Activated CD4-positive, CD25-positive, alpha-beta regulatory T cell treated with anti-CD3 and anti-CD28 coated beads, Interleukin-2, amount 50 U/mL, for 72 hours (primary cell): ENCODE data around the gene CWC15.
"Not testable (repeated sequence)": the region's sequence is repeated elsewhere in the genome, so short reads cannot be mapped to it uniquely, and the experiment has no call there.

Source experiments
- DNase-seq: peaks from one replicate; pipeline ENCODE4 v3.0.0; 2021

The CWC15 gene

GRCh38 chr11:94973099-94973968, at the start of gene CWC15, which contains the start of gene KDM4D:
TSS of gene CWC15 (minus strand) at chr11:94973556. CDS start at chr11:94972185, 1,371 bp downstream.
TSS of gene KDM4D (plus strand) at chr11:94973709. CDS start at chr11:94997373, 23,664 bp downstream.
- peak; percentile 91 for DNase-seq

DNA sequence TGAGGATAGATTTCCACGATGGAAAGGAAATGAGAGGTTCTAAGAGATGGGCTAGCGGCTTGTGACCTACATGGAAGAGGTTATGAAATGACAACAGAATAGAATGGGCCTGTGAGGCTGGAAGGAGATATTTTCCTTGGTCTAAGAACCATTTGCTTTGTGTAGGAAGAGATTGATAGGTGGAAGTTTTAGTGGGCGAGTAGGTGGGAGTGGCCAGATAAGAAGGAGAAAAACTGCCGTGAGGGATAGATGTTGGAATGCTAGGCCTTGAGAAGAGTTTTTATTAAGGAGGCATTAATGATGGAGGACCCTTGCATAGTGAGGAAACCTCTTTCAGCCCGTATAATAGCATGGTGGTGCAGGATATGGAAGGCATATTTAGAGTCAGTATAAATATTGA, 48.1 kb upstream of the CWC15 start:
- not testable (repeated sequence) for DNase-seq

DNA sequence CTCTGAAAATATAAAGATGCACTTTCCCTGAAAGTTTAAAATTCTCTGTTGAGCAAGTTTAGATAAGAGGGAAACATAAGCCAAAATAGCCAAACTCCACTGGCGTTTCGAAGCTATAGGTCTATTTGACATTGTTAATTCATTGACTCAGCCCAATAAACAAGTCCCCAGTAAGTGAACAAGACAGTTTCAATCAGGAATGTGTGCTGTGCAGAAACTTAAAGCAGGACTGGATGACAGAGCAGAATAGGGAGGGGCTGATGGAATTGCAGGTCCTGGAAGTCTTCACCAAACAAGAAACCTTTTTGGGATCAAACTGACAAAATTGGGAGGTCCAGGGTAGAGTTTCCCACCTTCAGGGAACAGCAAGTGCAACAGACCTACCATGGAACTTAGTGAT, 42.8 kb upstream of the CWC15 start:
- DNase-seq, result no peak

DNA sequence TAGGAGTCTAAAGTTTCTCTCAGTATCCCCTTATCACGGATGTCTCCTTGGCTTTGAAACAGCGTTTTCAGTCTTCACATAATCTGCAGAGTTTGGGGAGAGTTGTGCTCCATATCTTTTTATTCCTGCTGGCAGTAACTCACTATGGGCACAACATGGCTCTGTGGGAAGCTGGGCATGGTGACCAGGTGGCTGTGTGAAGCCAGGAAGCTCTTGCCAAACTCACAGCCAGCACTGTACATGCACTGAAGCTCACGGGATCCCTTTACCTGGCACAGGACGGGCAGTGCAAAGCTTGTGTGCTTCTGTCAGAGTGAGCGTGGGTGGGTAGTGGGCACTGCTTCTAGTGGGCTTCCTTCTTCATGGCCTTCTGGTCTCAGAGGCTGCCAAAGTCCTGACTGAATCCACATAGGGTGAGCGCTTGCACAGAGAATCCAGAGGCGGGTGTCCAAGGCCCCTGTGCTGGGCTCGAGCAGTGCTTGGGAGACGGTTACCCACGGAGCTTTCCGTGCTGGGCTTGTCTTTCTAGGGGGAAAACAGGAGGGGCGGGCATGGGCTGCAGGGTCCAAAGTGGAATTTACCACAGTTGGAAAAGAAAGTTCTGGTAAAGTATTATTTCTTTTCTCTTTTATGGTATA, 40.9 kb upstream of the CWC15 start:
- no peak for DNase-seq

DNA sequence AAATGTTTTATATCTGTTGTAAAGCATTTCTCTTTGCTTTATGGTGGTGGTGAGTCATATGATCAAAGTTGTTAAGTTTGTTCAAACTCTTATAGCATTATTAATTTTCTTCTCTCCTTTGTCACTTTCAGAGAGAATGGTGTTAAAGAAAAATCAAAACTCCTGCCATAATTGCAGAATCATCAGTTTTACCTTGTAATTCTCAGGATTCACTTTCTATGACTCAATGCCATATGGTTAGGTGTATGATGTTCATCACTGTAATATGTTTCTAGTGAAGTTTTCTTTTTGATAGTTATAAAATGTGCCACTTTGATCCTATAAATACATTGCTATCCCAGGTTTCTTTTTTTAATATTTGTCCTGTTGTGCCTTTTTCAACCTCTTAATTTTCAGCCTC, 38.0 kb upstream of the CWC15 start:
- no peak for DNase-seq

DNA sequence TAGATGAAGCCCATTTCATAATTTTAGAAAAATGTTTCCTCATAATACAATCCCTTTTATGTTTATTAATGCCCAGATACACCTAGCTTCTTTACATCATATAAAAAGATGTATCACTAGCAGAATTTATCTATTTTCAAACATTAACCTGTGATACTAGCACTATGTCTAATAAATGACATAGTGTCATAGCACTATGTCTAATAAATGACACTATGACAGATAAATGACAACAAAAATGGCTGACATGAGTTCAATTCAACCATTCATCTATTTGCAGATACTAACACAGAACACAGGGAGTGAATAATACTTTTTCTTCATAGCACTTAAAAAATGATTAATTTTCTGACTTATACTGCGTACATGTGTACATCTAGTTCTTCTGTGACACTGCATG, 32.3 kb upstream of the CWC15 start:
- no peak for DNase-seq

DNA sequence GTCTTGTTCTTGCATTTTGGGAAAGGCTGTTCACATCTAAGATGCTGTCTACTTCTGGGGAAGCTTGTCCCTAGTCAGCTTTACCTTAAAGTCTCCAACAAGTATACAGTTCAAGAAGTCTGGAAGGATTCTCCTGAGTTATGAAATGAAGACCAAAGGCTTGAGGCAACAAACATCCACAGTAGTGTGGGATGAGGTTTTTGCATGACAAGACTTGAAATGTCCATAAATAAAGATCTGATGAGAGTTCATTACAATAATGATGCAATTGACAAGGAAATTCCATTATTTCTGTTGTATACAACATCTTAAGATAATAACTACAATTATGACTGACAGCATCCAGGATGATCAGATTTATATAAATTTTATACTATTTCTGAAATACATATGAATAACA, 30.4 kb upstream of the CWC15 start:
- DNase-seq, result no peak

- DNase-seq, result no peak
These were observed 24.9 kb upstream of the CWC15 start for GRCh38 chr11:94998285-94998684.

- no peak for DNase-seq
These were observed 24.1 kb upstream of the CWC15 start for GRCh38 chr11:94997437-94997836.

- DNase-seq, result no peak
These were observed 20.1 kb upstream of the CWC15 start for GRCh38 chr11:94993400-94993943.

- no peak for DNase-seq
These were observed 15.4 kb upstream of the CWC15 start for GRCh38 chr11:94988748-94989147.

GRCh38 chr11:94987378-94987777, 14.0 kb upstream of the CWC15 start:
- DNase-seq, result no peak

GRCh38 chr11:94975599-94975998, 2.2 kb upstream of the CWC15 start:
- DNase-seq, result no peak

- no peak for DNase-seq
These were observed 822 bp upstream of the CWC15 start for GRCh38 chr11:94974178-94974577.

- DNase-seq, result no peak
These were observed 657 bp downstream of the CWC15 start for GRCh38 chr11:94972700-94973098.

GRCh38 chr11:94968334-94968958, 4.9 kb downstream of the CWC15 start:
- no peak for DNase-seq

- DNase-seq, result no peak
These were observed 8.4 kb downstream of the CWC15 start for GRCh38 chr11:94964934-94965333.

DNA sequence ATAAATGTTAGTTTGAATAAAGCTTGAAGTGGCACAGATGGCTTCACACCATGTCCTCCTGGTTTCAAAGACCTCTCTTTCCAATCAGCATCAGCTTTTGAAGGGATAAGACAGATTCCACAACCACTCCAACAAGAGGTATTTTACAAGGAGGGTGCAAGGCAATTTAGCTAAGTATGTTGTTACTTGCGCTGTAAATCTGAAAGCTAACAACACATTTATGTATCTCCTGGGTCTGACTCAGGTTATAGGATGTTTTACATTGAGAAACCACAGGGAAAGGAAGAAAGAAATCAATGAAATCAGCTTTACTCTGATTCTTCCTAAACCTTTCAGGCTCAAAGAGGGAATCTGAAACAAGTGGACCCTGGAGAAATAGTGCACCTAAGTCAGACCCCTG, 12.1 kb downstream of the CWC15 start:
- DNase-seq, result no peak

DNA sequence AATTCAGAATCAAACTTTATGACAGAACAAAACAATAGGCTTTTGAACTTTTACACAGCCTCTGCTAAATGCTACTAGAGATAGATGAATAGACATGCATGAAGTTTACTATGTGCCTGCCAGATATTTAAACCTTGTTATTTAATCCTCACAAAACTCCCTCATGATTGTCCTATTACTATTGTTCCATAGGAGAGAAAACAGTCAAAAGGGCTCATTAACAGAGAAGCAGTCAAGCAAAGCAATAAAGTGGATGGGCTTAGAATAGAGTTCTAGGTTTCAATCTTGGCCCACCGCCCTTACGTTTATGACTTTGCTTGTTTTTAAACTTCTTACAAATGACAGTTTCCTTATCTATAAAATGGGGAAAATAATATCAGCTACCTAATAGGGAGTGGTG, 12.9 kb downstream of the CWC15 start:
- DNase-seq, result no peak

DNA sequence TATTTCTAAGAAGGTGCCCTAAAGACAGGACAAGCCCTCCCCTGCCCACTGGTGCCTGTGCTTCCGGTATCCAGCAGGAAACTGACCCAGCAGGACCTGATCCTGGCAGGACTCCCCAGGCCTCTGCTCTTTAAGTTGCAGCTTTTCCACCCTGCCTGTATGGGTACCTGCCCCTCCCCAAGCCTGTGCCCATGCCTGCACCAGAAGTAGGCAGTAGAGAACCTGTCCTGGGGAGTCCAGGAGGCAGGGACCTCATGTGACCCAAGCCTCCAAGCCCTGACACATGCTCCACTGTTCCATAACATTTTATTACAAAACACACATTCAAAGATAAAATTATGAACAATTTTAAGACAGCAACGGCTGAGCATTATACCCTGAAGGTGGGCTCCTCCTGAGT, 14.2 kb downstream of the CWC15 start:
- no peak for DNase-seq

DNA sequence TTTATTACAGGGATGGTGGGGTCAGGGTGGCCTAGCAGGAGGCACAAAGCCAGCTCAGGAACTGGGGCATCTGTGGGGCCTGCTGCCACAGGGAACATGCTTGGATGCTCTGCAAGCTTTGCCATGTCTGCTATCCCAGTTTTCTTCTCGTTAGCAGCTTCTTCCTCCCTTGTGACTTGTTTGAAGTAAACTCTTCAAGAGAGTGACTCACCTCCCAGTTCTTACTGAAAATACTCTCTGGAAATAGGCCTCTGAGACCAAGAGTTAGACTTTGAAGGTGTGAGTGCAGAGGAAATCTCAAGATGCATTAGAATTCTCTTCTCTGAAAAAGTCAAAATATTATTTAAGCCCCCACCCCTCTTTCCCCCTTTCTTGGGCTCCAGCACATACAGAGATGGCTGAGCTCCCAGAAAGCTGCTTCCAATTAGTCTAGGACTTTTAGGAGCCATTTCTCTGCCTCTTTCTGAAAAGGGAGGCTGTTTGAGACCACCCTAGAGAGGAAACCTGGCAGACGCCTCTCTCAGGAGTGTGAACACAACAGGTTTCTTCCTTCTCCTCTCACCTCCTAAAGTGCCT, 15.1 kb downstream of the CWC15 start:
- DNase-seq, result no peak

DNA sequence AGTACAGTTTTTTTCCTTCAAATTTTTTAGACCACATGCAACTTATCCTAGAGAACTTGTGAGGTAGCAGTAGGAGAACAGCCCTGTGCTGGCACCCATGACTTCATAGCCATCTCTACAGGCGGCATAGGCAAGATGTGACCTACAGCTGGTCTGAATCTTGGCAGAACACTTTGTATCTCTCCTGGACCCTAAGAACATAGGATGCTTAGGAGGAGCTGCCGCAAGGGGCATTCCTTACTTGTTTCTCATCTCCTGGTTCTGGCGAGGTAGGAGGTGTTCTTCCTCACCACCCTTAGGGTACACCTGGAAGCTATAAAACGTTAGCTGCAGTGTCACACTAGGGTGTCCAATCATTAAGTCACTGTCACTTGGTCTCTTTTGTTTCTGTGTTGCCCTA, 16.4 kb downstream of the CWC15 start:
- no peak for DNase-seq

GRCh38 chr11:94954753-94955152, 18.6 kb downstream of the CWC15 start:
- no peak for DNase-seq
